ENCODE data around the gene FRYL. TPM values are rescaled to one million over a fixed set of nuclear protein-coding genes. Genes with fewer than 3 reads are reported as not detected.

Gene FRYL
- total RNA-seq, 1 experiment from 2014 or later, result 47.7 TPM

DNA sequence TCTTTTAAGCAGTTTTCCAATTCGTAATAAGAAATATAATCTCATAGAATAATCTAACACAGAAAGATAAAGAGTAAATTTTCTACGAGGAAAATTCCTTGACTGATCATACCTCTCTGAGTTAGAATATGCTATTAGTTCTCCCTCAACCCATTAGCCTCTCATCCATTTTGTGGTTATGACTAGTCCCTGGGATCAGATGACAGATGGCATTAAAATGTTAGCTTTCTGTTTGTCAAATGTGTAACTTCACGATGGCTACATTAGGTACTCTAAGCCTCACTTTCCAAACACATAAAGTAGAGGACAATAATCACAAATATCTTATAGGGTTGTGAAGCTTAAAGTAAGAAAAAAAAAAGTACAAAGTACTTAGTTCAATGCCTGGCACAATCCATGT lies 177.9 kb downstream of the FRYL start:
- no peak overlapping the region for H2AFZ ChIP-seq (ENCODE audit: low read depth, low read length, poor library complexity, severe bottlenecking)
- ATAC-seq (no peak), DNase-seq (ENCODE audit: low read depth, low spot score) (no peak)
- intact Hi-C loops (cut with micrococcal nuclease), result no loop called here
- no peaks in the 10 kb centered on the region for H3K9me3 ChIP-seq (ENCODE audit: control insufficient read depth in 1 of 2, insufficient read depth in 1 of 2, low read depth in 1 of 2, low read length in 2 of 2)
- H3K9ac ChIP-seq (ENCODE audit: low read length), result no peak overlapping the region
- no TSS peak for BruUV-seq (replicated peaks)
- no peaks in the 10 kb centered on the region for H3K27me3 ChIP-seq (ENCODE audit: insufficient read depth, low read length)
- no peaks in the 10 kb centered on the region for H3K4me1 ChIP-seq (ENCODE audit: control insufficient read depth in 1 of 2, insufficient read depth in 2 of 2, low read length in 2 of 2)
- ChIA-PET RAD21 (ENCODE audit: low non-redundant PET in 1 of 2, low total read pairs in 2 of 2, uncharacterized antibody in 2 of 2, unreplicated experiment in 2 of 2) (no interaction called here), POLR2A (no interaction called here), CTCF (interaction anchor here (1.7 kb wide), 1 partner anchor 24 kb away, joined by 6 read pairs; no protein-coding TSS in a partner anchor)
- no peak overlapping the region; the same call in 1 of the 2 replicates for H3K4me2 ChIP-seq (ENCODE audit: low read length)
- H3K9me2 ChIP-seq (ENCODE audit: insufficient read depth), result no peaks in the 10 kb centered on the region
- 0 out of 2 replicates have a peak, but pooled peaks cover 2% of the 10 kb centered on the region for H4K20me1 ChIP-seq (ENCODE audit: insufficient read depth)
- H3K36me3 ChIP-seq (ENCODE audit: control insufficient read depth in 1 of 2, insufficient read depth in 2 of 2, low read length in 2 of 2), result no peaks in the 10 kb centered on the region
- TF ChIP-seq FOSL1 (IDR thresholded peaks at IDR 0.05; ENCODE audit: low read depth) (no peak), ZNF274 (IDR thresholded peaks at IDR 0.05; ENCODE audit: low read depth, low read length) (no peak), POLR2A (IDR thresholded peaks at IDR 0.05; ENCODE audit: borderline replicate concordance, extremely low read depth, insufficient read depth, insufficient read length) (no peak), JUND (IDR thresholded peaks at IDR 0.05) (no peak), EZH2 (IDR thresholded peaks at IDR 0.05) (no peak), EGR1 (IDR thresholded peaks at IDR 0.05; ENCODE audit: low read depth) (no peak), CTCF (IDR thresholded peaks at IDR 0.05 in 2 of 3, conservative IDR thresholded peaks at IDR 0.05 in 1 of 3; ENCODE audit: borderline replicate concordance in 1 of 3, insufficient read depth in 1 of 3, low read depth in 2 of 3, low read length in 2 of 3) (no peak), YY1 (IDR thresholded peaks at IDR 0.05; ENCODE audit: extremely low read depth, insufficient replicate concordance, low read depth, low read length) (no peak), CEBPB (IDR thresholded peaks at IDR 0.05; ENCODE audit: low read depth) (no peak), SP1 (IDR thresholded peaks at IDR 0.05; ENCODE audit: low read depth) (no peak), CBX3 (IDR thresholded peaks at IDR 0.05; ENCODE audit: low read depth) (no peak)
- TF ChIP-seq, protein P1, sequence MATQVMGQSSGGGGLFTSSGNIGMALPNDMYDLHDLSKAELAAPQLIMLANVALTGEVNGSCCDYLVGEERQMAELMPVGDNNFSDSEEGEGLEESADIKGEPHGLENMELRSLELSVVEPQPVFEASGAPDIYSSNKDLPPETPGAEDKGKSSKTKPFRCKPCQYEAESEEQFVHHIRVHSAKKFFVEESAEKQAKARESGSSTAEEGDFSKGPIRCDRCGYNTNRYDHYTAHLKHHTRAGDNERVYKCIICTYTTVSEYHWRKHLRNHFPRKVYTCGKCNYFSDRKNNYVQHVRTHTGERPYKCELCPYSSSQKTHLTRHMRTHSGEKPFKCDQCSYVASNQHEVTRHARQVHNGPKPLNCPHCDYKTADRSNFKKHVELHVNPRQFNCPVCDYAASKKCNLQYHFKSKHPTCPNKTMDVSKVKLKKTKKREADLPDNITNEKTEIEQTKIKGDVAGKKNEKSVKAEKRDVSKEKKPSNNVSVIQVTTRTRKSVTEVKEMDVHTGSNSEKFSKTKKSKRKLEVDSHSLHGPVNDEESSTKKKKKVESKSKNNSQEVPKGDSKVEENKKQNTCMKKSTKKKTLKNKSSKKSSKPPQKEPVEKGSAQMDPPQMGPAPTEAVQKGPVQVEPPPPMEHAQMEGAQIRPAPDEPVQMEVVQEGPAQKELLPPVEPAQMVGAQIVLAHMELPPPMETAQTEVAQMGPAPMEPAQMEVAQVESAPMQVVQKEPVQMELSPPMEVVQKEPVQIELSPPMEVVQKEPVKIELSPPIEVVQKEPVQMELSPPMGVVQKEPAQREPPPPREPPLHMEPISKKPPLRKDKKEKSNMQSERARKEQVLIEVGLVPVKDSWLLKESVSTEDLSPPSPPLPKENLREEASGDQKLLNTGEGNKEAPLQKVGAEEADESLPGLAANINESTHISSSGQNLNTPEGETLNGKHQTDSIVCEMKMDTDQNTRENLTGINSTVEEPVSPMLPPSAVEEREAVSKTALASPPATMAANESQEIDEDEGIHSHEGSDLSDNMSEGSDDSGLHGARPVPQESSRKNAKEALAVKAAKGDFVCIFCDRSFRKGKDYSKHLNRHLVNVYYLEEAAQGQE (IDR thresholded peaks at IDR 0.05; ENCODE audit: low read depth), result no peak
- TF ChIP-seq, protein P2, sequence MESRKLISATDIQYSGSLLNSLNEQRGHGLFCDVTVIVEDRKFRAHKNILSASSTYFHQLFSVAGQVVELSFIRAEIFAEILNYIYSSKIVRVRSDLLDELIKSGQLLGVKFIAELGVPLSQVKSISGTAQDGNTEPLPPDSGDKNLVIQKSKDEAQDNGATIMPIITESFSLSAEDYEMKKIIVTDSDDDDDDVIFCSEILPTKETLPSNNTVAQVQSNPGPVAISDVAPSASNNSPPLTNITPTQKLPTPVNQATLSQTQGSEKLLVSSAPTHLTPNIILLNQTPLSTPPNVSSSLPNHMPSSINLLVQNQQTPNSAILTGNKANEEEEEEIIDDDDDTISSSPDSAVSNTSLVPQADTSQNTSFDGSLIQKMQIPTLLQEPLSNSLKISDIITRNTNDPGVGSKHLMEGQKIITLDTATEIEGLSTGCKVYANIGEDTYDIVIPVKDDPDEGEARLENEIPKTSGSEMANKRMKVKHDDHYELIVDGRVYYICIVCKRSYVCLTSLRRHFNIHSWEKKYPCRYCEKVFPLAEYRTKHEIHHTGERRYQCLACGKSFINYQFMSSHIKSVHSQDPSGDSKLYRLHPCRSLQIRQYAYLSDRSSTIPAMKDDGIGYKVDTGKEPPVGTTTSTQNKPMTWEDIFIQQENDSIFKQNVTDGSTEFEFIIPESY (IDR thresholded peaks at IDR 0.05; ENCODE audit: extremely low read depth, insufficient replicate concordance, low read length), result no peak
- H3K27ac ChIP-seq (ENCODE audit: low read depth, low read length), result no peak overlapping the region
- no peak overlapping the region for H3K4me3 ChIP-seq (replicated peaks in 1 of 2; ENCODE audit: low read depth in 1 of 2, low read length in 2 of 2)
- no peaks in the 10 kb centered on the region for H3K79me2 ChIP-seq (ENCODE audit: insufficient read depth, low read length)

All from HCT116 (cell line).